Osteocyte (in vitro differentiated cells): ENCODE measurements around the gene GABRD. TPM values are rescaled to one million over a fixed set of nuclear protein-coding genes. Genes with fewer than 3 reads are reported as not detected.
A peak's percentile ranks its signal among the peaks of the same experiment; 100 is the strongest.

Experiments
- DNase-seq: peaks from one replicate; pipeline ENCODE4 v3.0.0; 2021; ENCODE audit warnings: mixed read lengths; ENCODE audit not compliant: unreplicated experiment; ENCODE audit errors: extremely low spot score
- H3K27ac Mint-ChIP-seq: one replicate; pipeline ENCODE4 v1.8.0; 2021; ENCODE audit warnings: mild to moderate bottlenecking, mixed read lengths; ENCODE audit not compliant: unreplicated experiment
- H3K27me3 Mint-ChIP-seq: one replicate; pipeline ENCODE4 v1.8.0; 2021; ENCODE audit warnings: mixed read lengths; ENCODE audit not compliant: unreplicated experiment
- H3K36me3 Mint-ChIP-seq: one replicate; pipeline ENCODE4 v1.8.0; 2021; ENCODE audit warnings: mixed read lengths; ENCODE audit not compliant: unreplicated experiment
- H3K4me1 Mint-ChIP-seq: one replicate; pipeline ENCODE4 v1.8.0; 2021; ENCODE audit warnings: mixed read lengths; ENCODE audit not compliant: unreplicated experiment
- H3K4me3 Mint-ChIP-seq: one replicate; pipeline ENCODE4 v1.8.0; 2021; ENCODE audit warnings: mild to moderate bottlenecking, moderate library complexity, mixed read lengths; ENCODE audit not compliant: unreplicated experiment
- H3K9me3 Mint-ChIP-seq: one replicate; pipeline ENCODE4 v1.8.0; 2021; ENCODE audit warnings: mixed read lengths; ENCODE audit not compliant: unreplicated experiment
- long read RNA-seq: library from polyadenylated mRNA; unstranded; transcript quantifications from one replicate; pipeline ENCODE4 v2.0.0, GENCODE V29; 2021
- total RNA-seq: library from RNA; stranded (reverse); gene quantifications from 2 replicates; pipeline ENCODE4 v1.2.1, GENCODE V29; 2021
- TF ChIP-seq, protein P1 (sequence below): fragments of 200-600 bp; sonication (generic); IDR thresholded peaks from 2 replicates; pipeline ENCODE4 v1.5.0; 2021; ENCODE audit warnings: antibody characterized with exemption, mild to moderate bottlenecking, moderate library complexity

Gene GABRD, protein sequence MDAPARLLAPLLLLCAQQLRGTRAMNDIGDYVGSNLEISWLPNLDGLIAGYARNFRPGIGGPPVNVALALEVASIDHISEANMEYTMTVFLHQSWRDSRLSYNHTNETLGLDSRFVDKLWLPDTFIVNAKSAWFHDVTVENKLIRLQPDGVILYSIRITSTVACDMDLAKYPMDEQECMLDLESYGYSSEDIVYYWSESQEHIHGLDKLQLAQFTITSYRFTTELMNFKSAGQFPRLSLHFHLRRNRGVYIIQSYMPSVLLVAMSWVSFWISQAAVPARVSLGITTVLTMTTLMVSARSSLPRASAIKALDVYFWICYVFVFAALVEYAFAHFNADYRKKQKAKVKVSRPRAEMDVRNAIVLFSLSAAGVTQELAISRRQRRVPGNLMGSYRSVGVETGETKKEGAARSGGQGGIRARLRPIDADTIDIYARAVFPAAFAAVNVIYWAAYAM
- not detected in 2 replicates for total RNA-seq
- long read RNA-seq, result 0 reads

DNA sequence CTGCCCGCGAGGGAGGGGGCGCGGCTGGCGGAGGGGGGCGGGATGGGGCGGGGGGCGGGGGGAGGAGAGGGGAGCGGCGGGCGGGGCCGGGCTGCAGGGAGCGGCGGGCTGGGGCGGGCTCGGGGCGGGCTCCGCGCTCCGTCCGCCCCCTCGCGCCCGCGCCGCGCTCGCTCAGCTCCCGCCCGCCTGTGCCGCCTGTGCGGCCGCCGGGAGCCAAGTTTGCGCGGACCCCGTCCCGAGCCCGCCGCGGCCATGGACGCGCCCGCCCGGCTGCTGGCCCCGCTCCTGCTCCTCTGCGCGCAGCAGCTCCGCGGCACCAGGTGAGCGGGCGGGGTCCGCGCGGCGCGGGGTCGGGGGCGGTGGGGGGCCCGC is at the start of gene GABRD:
Gene GABRD (plus strand): TSS at position 174 of the 372 bp plus-strand sequence. CDS start 79 bp downstream, at position 253.
- no peak within 1 kb of the TSS for H3K27ac Mint-ChIP-seq
- H3K9me3 Mint-ChIP-seq, result no peaks in the 10 kb centered on the region
- H3K4me3 Mint-ChIP-seq, result peak within 1 kb of the TSS; percentile 18
- no peak for DNase-seq
- peaks cover 3% of the 10 kb centered on the region for H3K4me1 Mint-ChIP-seq
- peaks cover 66% of the 10 kb centered on the region for H3K27me3 Mint-ChIP-seq
- TF ChIP-seq, protein P1, sequence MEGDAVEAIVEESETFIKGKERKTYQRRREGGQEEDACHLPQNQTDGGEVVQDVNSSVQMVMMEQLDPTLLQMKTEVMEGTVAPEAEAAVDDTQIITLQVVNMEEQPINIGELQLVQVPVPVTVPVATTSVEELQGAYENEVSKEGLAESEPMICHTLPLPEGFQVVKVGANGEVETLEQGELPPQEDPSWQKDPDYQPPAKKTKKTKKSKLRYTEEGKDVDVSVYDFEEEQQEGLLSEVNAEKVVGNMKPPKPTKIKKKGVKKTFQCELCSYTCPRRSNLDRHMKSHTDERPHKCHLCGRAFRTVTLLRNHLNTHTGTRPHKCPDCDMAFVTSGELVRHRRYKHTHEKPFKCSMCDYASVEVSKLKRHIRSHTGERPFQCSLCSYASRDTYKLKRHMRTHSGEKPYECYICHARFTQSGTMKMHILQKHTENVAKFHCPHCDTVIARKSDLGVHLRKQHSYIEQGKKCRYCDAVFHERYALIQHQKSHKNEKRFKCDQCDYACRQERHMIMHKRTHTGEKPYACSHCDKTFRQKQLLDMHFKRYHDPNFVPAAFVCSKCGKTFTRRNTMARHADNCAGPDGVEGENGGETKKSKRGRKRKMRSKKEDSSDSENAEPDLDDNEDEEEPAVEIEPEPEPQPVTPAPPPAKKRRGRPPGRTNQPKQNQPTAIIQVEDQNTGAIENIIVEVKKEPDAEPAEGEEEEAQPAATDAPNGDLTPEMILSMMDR, result no peak
- no peaks in the 10 kb centered on the region for H3K36me3 Mint-ChIP-seq

DNA sequence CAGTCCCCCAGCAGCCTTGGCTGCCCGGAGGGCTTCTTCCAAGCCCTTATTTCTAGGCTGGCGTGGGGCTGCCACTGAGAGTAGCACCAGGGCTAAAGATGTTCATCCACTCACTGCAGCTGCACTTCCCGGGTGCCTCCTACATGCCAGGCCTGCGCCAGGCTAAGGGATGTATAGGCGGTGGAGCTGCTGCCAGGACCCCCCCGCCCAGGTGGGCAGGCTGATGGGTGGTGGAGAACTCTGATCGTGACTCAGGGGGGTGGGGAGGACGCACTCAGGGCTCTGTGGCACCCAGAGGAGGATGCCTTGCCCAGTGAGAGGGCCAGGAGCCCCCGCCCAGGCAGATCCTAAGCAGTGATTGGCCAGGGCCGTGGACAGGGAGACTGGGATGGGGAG is 49.6 kb upstream of the GABRD start:
- TF ChIP-seq, protein P1, result no peak
- no peak overlapping the region for H3K4me3 Mint-ChIP-seq
- H3K36me3 Mint-ChIP-seq, result no peaks in the 10 kb centered on the region
- H3K27me3 Mint-ChIP-seq, result no peaks in the 10 kb centered on the region
- no peak overlapping the region for H3K27ac Mint-ChIP-seq
- DNase-seq, result no peak
- H3K9me3 Mint-ChIP-seq, result no peaks in the 10 kb centered on the region
- H3K4me1 Mint-ChIP-seq, result no peaks in the 10 kb centered on the region

DNA sequence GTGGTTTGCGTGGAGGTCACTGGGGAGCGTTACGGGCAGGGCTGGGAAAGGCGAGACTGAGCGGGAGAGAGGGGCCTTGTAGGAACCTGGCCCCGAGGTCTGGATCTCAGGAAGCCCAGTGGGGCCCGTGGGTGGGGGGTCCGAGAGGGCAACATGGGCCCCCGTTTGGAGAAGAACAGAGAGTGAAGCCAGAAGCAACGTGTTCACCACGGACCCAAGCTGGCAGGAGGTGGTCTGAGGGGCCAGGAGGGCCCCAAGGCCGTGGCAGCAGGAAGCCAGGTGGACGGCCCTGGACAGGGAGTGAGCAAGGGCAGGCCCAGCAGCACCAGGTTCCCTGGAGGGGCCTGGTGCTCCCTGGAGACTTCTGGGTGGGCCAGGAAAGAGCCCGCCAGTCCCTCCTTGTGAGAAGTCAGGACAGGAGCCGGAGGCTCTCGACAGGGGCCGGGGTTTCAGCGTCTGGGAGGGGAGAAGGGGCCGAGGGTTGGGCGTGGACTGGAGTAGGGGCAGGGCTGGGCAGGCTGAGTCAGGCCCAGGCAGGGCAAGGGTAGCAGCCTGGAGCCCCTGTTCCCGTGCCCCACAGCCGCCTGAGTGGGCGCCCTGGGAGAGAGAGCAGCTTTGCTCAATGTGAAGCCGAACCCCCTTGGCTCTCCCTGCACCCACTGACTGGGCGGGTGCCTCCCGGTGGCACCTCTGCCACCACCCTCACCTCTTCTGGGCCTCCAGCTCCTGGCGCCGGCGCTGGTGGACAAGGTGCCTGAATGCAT is 49.0 kb upstream of the GABRD start:
- H3K4me1 Mint-ChIP-seq, result no peaks in the 10 kb centered on the region
- H3K4me3 Mint-ChIP-seq, result no peak overlapping the region
- H3K27me3 Mint-ChIP-seq, result no peaks in the 10 kb centered on the region
- no peak overlapping the region for H3K27ac Mint-ChIP-seq
- no peaks in the 10 kb centered on the region for H3K36me3 Mint-ChIP-seq
- TF ChIP-seq, protein P1, result no peak
- DNase-seq, result no peak
- H3K9me3 Mint-ChIP-seq, result no peaks in the 10 kb centered on the region

DNA sequence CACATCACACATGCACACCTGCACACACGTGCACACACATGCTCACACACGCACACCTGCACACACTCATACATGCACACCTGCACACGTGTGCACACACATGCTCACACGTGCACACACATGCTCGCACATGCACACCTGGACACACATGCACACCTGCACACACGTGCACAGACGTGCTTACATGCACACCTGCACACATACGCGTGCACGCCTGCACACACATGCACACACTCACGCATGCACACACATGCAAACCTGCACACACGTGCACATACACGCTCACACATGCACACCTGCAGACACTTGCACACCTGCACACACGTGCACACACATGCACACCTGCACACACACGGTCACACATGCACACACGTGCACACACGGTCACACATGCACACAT is 48.1 kb upstream of the GABRD start:
- no peak for DNase-seq
- H3K4me3 Mint-ChIP-seq, result no peak overlapping the region
- H3K9me3 Mint-ChIP-seq, result no peaks in the 10 kb centered on the region
- no peak overlapping the region for H3K27ac Mint-ChIP-seq
- H3K4me1 Mint-ChIP-seq, result no peaks in the 10 kb centered on the region
- no peaks in the 10 kb centered on the region for H3K27me3 Mint-ChIP-seq
- TF ChIP-seq, protein P1, result no peak
- H3K36me3 Mint-ChIP-seq, result no peaks in the 10 kb centered on the region

DNA sequence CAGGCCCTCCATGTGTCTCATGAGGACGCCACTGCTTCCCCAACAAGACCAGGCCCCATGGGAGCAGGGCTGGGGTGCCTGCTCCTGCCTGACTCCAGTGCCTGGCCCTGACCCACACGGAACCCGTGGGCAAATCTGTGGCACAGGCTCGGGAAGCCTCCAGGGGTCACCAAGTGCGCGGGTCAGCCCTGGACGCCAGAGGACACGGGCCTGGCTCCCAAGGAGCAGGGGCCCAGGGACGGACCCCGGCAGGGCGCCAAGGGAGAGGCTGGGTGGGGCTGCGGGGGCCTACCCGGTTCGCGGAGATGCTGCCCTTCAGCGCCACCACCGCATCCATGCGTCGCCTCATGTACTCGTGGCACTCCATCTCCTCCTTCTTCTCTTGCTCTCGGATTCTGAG is 47.5 kb upstream of the GABRD start:
- H3K36me3 Mint-ChIP-seq, result no peaks in the 10 kb centered on the region
- no peaks in the 10 kb centered on the region for H3K9me3 Mint-ChIP-seq
- no peaks in the 10 kb centered on the region for H3K27me3 Mint-ChIP-seq
- H3K4me1 Mint-ChIP-seq, result no peaks in the 10 kb centered on the region
- TF ChIP-seq, protein P1, result no peak
- DNase-seq, result no peak
- H3K4me3 Mint-ChIP-seq, result no peak overlapping the region
- H3K27ac Mint-ChIP-seq, result no peak overlapping the region
